GM18508 (cell line): Measurements from ENCODE around the gene CST11.

Experiments
- ATAC-seq: cut with Tn5 transposase; IDR thresholded peaks from one replicate; pipeline ENCODE4 v1.9.1; 2021; ENCODE audit warnings: moderate number of reproducible peaks; ENCODE audit not compliant: insufficient read depth, unreplicated experiment

Gene CST11

DNA sequence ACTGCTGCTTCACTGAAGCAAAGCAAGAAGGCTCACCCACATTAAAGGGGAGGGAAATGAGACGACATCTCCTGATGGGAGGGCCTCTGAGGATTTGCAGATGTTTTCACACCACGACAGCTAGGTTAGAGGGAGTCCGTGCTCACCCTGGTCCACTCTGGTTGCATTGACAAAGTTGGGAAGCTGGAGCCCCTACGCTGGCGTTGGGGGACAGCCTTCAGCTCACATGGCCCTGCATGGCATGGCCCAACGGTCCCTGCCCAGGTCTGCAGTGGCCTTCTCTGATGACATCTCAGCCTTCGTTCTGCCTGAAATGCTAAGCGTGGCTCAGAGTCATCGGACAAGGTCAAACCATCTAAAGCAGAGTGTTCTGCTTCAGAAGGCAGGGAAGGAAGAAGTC is 27.5 kb downstream of the CST11 start:
- ATAC-seq = no peak

DNA sequence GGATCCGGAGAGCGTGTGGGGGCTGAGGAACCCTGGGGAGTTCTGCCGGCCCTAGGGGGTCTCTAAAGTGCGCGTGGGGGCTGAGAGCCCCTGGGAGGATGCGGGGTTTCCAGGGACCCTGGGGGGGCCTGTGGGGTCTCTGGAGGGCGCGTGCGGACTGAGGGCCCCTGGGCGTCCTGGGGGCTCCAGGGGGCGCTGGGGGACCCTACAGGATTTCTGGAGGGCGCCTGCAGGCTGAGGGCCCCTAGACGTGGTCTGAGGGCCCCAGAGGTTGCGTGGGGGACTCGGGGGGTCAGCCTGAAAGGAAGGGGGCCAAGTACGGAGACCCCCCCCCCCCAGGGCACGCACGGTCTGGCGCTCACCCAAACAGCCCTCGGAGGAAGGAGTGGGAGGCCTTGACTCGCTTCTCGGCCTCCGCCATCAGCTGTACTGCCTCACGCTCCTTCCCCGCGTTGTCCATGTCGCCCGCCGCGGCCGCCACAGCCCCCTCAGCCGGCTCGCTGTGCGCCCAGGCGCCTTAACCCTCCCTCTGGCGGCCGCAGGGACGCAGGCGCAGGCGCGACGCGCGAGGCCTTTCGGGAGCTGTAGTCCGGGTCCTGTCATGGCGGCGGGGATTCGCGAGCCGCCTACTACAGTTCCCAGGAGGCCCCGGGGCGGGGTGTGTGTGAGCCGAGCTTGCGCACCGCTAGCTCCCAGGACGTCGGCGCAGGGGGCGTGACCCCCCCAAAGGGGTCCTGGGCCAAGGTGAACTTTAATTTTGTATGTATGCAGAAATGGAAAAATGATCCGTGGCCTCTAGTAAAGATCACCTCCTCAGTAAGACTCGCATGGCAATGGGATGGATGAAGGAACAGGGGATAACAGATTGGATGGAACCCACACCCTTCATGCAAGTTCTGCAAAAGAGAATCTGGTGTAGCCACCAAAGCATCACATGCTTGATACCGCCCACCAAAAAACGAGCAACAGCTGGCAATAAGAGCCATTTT is 31.4 kb downstream of the CST11 start, which contains the start of gene NAPB:
TSS of gene NAPB (minus strand) at position 546 of the 989 bp plus-strand sequence. CDS start at position 460, 86 bp downstream.
- peak; percentile 88 for ATAC-seq

DNA sequence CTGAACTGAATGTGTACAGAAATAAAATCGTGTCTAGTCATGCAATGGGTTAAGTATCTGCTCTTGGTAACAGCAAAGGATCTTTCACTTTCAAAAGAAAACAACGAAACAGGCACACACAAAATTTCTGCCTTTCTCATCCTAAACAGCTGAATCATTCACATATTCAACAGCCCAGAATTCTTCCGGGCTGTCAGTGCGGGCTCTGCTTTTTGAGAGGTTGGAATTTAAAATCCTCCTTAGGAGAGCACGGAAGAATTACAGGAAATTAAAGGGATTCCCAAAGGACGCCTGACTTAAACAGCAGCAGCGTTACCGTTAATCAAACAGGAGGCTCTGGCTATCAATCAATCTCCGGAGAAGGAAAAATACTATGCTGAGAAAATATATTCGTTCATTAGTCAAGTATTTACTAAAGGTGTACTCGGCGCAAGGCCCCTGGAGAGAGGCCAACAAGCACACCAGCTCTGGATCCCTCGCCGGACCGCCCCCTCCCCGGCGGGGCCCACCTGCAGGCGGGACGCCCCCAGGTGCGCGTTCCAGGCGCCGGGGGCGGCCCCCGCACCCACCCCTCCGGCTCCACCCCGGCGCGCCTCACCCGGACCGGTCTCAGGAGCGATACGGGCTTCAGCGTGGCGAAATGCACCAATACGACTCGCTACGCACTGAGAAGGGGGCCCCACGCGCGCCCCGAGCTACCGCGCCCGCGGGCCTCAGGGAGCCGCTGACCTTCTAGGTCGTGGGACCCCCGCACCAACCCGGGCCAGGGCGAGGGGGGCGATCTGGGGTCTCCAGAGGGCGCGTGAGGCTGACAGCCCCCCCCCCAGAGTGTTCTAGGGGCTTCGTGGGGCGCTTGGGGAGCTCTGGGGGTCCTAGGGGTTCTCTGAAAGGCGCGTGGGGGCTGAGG is 32.4 kb downstream of the CST11 start:
- ATAC-seq = no peak

DNA sequence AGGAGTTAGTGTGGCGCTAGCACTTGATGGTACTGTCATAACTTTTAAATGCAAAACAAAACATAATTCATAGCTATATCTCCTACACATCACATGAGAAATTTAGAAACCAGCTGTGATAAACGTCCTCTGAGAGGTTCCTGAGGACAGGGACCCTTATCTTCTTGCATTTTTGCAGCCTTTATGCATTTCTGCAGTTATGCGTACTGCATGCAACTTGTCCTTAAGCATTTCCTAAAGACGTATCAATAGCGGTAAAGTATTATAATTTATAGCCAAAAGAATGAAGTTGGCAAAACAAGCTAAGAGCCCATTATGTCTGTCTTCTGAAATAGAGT is 33.0 kb downstream of the CST11 start:
- ATAC-seq = no peak

DNA sequence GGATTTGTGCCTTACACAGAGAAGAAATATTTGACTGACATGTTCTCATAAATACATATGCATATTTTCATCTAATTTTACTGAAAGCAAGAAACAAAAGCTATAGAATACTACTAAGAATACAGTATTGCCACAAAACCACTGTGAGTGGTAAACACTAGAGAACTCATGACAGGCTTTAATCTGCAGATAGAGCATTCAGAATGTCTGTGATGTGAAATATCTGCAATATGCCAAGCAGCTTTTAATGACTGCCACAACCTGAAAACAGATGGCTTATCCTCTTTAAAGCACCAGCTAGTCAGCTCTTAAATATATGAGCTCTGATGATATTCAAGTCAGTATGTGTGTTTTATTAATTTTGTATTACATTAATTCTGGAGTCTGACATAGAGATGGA is 34.8 kb downstream of the CST11 start:
- ATAC-seq = no peak

DNA sequence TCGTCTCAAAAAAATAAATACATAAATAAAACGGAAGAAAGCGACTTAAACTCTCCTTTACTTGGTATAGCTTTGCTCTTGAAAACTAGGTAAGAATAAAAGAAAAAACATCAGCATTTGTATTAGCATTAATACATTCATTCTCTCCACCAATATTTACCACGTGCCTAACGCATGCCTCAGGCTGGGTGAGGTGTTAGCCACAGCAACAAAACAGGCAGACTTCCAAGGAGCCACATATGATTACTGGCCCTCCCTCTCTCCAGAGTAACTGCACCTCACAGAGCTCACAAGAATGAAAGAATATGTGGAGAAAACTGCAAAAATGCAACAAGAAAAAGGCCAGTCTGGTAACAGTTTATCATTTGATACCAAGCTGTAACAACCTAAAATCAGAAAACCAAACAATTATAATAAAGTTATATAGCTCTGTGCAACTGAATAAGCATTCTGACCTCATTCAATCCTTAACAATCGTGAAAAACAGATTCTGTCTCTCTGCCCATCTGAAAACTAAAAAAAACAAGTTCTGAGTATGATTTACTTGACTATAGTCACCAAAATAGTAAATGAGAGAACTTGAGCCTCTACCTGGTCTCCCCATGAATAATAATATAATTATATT is 36.6 kb downstream of the CST11 start:
- no peak for ATAC-seq

DNA sequence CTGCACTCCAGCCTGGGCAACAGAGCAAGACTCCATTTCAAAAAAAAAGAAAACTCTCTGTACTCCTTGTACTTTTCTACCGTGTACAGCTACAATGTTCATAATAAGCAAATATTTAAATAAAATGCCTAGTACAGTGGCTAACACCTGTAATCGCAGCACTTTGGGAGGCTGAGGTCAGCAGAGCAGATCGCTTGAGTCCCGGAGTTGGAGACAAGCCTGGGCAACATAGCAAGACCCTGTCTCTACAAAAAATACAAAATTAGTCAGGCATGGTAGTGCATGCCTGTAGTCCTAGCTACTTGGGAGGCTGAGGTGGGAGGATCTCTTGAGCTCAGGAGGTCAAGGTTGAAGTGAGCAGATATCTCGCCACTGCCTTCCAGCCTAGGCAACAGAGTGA is 37.1 kb downstream of the CST11 start:
- ATAC-seq = no peak

DNA sequence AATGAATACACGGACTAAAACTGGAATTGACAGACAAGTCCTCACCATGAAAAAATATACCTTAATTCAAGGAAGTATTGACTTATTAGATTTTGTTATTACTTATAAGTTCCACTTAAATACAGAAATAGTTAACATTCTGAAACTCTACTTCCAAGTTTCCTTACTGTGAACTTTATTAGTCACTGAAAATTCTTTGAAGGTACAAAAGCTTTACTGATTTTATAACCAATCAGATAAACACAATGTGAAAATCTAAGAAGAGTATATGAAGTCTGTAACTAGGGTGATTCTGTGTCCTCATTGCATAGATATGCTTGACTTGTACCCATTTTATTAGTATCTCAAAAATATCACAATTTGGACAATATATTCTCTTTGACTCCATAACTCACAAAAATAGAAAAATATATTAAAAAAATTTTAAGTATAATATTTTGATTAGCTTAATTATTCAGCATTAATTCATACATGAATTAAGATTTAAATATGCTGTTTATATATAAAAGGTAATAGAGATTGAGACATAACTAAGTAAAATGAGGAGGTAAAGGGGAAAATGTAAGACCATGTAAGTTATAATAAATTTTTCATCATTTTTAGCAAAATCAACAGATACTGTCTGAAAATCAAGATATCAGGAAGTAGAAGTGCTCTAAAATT is 38.0 kb downstream of the CST11 start:
- no peak for ATAC-seq

DNA sequence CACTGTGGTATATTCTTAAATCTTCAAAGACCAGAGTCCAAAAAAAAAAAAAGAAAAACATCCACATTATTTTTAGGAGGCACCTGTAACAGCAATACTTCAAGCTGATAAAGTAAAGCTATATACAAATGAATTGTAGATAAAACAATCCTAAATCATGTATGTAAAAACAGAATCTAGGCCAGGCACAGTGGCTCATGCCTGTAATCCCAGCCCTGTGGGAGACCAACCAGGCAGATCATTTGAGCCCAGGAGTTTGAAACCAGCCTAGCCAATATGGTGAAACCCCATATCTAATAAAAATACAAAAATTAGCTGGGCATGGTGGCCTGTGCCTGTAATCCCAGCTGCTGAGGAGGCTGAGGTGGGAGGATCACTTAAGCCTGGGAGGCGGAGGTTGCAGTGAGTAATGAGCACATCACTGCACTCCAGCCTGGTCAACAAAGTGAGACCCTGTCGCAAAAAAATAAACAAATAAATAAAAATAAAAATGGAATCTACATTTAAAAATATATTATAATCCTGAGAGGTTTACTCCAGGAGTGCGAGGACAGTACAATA is 38.7 kb downstream of the CST11 start:
- no peak for ATAC-seq

DNA sequence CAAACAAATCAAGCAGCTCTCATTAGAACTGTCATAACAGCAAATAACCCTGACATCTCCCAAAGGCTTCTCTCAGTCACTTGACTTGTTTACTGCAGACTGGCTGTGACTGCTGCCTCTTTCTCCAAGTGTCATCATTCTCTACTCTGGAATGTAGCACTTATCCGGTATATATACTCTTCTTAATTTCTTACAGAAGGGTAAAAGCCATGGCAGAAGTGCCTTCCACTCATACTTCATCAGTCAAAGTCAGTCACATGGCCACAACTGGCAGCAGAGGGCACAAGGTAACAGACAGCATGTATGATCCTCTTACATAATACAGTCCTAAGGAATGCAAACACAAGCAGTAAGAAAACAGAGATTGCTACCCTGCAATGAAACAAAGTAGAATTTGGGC is 40.6 kb downstream of the CST11 start:
- ATAC-seq = no peak

DNA sequence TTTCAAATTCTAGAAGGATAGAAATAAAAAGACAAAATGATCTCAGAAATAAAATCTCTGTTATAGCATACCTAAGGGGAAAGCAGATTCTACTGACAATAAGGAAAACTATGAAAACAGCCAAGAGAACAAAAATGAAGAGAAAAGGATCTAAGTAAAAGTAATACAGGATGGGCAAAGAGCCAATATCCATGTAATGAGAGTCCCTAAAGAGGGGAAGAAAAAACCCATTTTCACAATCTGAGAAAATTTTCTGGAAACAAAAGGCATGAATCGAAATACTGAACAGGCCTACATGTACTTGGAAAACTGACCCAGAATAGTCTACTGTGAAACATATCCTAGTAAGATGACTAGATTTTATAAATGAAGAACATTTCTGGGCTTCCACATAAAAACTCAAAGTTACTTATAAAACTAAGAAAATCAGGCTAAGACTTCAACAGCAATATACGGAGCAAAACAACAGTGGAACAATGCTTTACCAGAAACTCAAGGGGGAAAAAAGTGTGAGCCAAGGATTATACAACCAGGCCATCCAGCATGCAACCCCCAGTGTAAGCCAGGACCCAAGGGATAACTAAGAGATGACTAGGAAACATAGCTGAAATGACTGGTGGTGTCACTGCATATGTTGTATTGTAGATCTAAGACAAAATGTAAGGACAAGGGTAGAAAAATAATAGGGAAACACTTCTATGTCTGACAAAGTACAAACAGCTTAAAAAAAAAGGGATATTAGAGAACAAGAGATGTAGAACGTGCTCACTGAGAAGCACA is 41.6 kb downstream of the CST11 start:
- no peak for ATAC-seq

DNA sequence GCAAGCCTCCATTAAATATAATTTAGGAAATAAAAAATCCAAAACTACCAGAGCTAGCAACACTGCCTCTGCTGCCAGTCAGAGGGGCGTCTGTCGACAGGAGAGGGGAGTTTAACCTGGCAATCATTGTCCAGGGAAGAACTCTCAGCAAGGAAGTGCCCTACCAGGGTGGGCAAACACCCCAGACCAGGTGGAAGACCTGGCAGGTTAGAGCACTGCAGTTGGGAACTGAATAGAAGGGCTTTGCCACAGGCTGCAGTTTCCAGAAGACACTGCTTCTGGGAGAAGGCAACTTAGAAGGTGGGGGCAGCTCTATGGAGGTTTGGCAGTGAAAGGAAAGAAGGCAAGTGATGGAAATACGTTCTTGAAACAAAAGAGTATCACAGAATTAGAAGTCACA is 42.9 kb downstream of the CST11 start:
- no peak for ATAC-seq

DNA sequence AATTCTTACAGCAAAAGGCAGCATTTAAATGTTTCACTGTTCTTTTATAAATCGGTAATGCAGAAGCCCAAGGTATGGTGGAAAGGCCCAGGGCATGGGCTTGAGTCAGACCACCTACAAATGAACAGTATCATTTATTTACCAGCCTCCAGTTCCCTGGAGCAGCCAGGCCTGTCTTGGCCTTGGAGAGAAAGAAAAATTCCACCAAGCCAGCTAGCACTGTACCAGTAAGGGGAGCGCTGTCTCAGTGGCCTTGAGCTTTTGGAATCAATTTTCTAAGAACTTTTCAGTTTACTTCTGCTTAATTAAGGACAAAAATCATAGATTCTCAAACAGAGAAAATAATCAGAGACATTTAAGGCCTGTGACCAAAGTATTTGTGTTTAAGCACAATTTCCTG is 43.7 kb downstream of the CST11 start:
- ATAC-seq = no peak

DNA sequence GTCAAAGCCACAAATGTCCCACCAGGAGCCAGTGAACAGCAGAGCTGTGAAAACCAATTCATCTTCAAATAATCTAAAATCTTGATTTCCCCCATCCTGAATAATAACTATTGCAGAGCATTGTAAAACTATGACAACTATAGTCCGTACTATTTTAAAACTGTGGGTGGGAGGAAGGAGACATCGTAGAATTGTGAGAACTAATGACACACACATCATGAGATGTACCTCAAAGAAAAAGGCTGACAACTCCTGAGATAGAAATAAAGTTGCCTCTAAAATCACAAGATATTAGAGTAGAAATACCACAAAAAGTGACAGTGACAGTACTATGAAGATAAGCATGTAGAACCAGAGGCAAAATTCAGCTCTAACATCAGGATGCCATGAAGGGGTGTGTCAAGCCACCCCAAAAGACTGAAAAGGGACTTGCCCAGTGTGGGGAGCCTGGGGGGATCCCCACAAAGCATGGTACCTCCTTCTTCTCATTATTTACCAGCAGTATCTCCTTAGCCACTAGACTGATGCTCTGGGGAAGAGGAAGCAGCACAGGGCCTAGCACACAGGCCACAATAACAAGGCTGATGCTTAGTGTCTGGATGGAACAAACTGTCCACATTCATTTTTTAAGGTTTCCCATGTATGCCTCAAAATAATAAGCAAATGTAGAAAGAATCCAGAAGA is 44.8 kb downstream of the CST11 start:
- peak; percentile 47 for ATAC-seq

DNA sequence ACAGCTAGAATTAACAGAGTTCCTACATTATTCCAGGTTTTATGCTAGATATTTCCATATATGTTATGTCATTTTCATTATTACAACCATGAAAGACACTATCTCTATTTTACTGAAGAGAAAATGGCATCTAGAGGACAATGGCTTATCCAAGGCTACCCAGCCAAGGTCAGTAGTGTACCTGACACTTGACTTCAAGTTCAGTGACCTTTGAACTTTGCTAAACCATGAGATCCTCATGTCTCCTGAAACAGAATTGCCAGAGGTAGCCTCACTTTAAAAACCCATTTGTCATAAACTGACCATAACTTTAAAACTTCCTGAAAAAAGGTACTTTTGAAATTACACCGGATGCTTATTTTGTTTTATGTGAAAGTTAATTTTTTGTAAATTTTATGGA is 45.8 kb downstream of the CST11 start:
- ATAC-seq = no peak

DNA sequence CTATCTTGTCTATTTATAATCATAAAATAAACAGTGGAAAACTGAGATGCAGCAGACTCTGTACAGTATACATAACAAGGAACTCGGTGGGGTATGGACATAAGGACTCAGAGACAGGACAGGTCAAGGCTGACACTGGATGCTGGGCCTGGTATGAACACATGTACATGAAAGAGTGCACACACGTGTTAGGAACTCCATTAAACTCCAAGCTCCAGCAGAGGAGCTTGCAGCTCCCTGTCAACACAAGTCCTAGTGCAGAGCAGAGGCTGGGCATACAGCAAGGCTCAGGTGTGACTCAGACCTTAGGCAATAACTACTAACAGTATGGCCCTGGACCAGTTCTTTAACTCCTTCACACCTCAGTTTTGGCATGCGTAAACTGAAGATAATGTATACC is 48.5 kb downstream of the CST11 start:
- ATAC-seq = no peak

DNA sequence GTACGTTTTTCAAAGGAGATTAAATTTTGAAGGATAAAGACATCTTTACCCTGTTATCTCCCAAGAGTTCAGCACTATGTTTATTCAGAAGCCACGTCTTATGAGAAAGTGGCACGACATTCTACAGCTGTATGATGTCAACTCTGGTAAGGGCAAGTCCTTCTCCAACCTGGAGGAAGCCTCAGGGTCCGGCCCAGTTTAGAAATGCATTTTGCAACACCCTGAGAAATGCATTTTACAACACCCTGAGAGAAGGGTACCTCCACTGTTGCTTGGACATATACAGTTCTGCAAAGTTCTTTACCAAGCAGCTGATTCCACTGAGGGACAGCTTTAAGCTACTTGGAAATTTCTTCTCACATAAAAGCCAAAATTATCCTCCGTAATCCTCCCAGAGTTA is 48.9 kb downstream of the CST11 start:
- ATAC-seq = no peak

DNA sequence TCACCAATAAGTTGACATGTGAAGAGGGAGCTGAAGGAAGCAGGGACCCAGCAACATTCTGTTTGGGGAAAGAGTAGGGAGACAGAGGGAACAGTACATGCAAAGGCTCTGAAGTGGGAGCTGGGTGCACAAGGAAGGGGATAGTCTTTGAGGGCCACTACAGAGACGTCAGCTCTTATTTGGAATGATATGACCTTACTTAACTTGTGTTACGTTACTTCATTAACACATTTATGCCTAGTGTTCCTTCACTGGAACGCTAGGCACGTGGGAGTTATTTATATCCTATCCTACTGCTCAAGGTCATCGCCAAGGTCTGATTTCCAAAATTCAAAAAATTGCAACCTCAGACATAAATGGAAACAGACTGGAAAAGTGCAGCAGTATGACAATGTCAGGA is 51.6 kb downstream of the CST11 start:
- ATAC-seq = no peak
